ENCODE measurements around the gene ADGRE1.

GRCh38 chr19:6894313-6894712, 6.9 kb downstream of the ADGRE1 start:
- TF ChIP-seq, protein P1, sequence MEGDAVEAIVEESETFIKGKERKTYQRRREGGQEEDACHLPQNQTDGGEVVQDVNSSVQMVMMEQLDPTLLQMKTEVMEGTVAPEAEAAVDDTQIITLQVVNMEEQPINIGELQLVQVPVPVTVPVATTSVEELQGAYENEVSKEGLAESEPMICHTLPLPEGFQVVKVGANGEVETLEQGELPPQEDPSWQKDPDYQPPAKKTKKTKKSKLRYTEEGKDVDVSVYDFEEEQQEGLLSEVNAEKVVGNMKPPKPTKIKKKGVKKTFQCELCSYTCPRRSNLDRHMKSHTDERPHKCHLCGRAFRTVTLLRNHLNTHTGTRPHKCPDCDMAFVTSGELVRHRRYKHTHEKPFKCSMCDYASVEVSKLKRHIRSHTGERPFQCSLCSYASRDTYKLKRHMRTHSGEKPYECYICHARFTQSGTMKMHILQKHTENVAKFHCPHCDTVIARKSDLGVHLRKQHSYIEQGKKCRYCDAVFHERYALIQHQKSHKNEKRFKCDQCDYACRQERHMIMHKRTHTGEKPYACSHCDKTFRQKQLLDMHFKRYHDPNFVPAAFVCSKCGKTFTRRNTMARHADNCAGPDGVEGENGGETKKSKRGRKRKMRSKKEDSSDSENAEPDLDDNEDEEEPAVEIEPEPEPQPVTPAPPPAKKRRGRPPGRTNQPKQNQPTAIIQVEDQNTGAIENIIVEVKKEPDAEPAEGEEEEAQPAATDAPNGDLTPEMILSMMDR (IDR thresholded peaks at IDR 0.05) = no peak
- TF ChIP-seq ZFX (IDR thresholded peaks at IDR 0.05; ENCODE audit: borderline replicate concordance) = no peak
